IPS DF 6.9 (cell line): ENCODE data around the gene PANX3.

Experiments
- DNase-seq: peaks from one replicate; pipeline ENCODE4 v3.0.0-alpha.2; 2013; ENCODE audit warnings: low read depth, low spot score
- H3K27ac ChIP-seq: one replicate; pipeline ENCODE4 v1.5.1; 2013; ENCODE audit warnings: low read length, control low read depth
- H3K27me3 ChIP-seq: 2 replicates; pipeline ENCODE4 v1.6.1; 2013; ENCODE audit warnings: mild to moderate bottlenecking, low read length; ENCODE audit not compliant: control insufficient read depth, insufficient read depth
- H3K36me3 ChIP-seq: 2 replicates; pipeline ENCODE4 v1.6.1; 2013; ENCODE audit warnings: low read length; ENCODE audit not compliant: control insufficient read depth, insufficient read depth
- H3K4me1 ChIP-seq: 2 replicates; pipeline ENCODE4 v1.6.1; 2013; ENCODE audit warnings: low read length; ENCODE audit not compliant: control insufficient read depth, insufficient read depth
- H3K4me3 ChIP-seq: 2 replicates; pipeline ENCODE4 v1.5.1; 2013; ENCODE audit warnings: mild to moderate bottlenecking, low read length
- H3K9me3 ChIP-seq: 2 replicates; pipeline ENCODE4 v1.6.1; 2013; ENCODE audit warnings: low read length, inconsistent platforms; ENCODE audit not compliant: control insufficient read depth, insufficient read depth
- WGBS: extraction: QIAGEN DNeasy Blood & Tissue Kit; methylation state at CpG from one replicate; pipeline ENCODE4 v1.1.7; 2013; ENCODE audit warnings: mixed read lengths, missing lambda C conversion rate; ENCODE audit not compliant: insufficient read length, insufficient coverage; 5-methylcytosine and 5-hydroxymethylcytosine counted together

The PANX3 gene

GRCh38 chr11:124611064-124611463 lies at the start of gene PANX3:
Gene PANX3 (plus strand): TSS chr11:124611428. CDS start chr11:124611557, 129 bp downstream.
- Histone ChIP-seq H3K4me3 (no peak within 1 kb of the TSS), H3K9me3 (no peaks in the 10 kb centered on the region), H3K4me1 (no peaks in the 10 kb centered on the region), H3K27ac (no peak within 1 kb of the TSS), H3K36me3 (no peaks in the 10 kb centered on the region), H3K27me3 (no peaks in the 10 kb centered on the region)
- no CpG with 5 or more reads among the region's 5 CpGs for WGBS
- DNase-seq, result no peak

GRCh38 chr11:124569697-124570096 lies 41.5 kb upstream of the PANX3 start, which contains the start of gene OR8A1:
Gene OR8A1 (plus strand): TSS chr11:124569997. CDS start chr11:124570120, 123 bp downstream.
- no peaks in the 10 kb centered on the region for H3K4me1 ChIP-seq
- DNase-seq, result no peak
- no peaks in the 10 kb centered on the region for H3K27me3 ChIP-seq
- no peaks in the 10 kb centered on the region for H3K36me3 ChIP-seq
- H3K4me3 ChIP-seq, result no peak within 1 kb of the TSS
- H3K9me3 ChIP-seq, result no peaks in the 10 kb centered on the region
- H3K27ac ChIP-seq, result no peak within 1 kb of the TSS
- no CpG with 5 or more reads among the region's 4 CpGs for WGBS

GRCh38 chr11:124570160-124570559 lies 41.1 kb upstream of the PANX3 start:
- Histone ChIP-seq H3K9me3 (no peaks in the 10 kb centered on the region), H3K27ac (no peak overlapping the region), H3K4me1 (no peaks in the 10 kb centered on the region), H3K4me3 (no peak overlapping the region), H3K36me3 (no peaks in the 10 kb centered on the region), H3K27me3 (no peaks in the 10 kb centered on the region)
- DNase-seq, result no peak
- WGBS, result no CpG with 5 or more reads among the region's 7 CpGs

- Histone ChIP-seq H3K27me3 (no peaks in the 10 kb centered on the region), H3K36me3 (no peaks in the 10 kb centered on the region), H3K4me1 (no peaks in the 10 kb centered on the region), H3K27ac (no peak overlapping the region), H3K9me3 (no peaks in the 10 kb centered on the region), H3K4me3 (no peak overlapping the region)
- DNase-seq, result no peak
- no CpG with 5 or more reads among the region's 6 CpGs for WGBS
Measured at GRCh38 chr11:124577716-124578427, 33.4 kb upstream of the PANX3 start.

GRCh38 chr11:124578761-124579160 lies 32.5 kb upstream of the PANX3 start:
- Histone ChIP-seq H3K9me3 (no peaks in the 10 kb centered on the region), H3K27me3 (no peaks in the 10 kb centered on the region), H3K4me3 (no peak overlapping the region), H3K27ac (no peak overlapping the region), H3K36me3 (no peaks in the 10 kb centered on the region), H3K4me1 (no peaks in the 10 kb centered on the region)
- WGBS, result no CpG with 5 or more reads among the region's 4 CpGs
- DNase-seq, result no peak

GRCh38 chr11:124581817-124582216 lies 29.4 kb upstream of the PANX3 start:
- no peak overlapping the region for H3K4me3 ChIP-seq
- WGBS, result no CpG with 5 or more reads among the region's 6 CpGs
- no peaks in the 10 kb centered on the region for H3K36me3 ChIP-seq
- H3K27me3 ChIP-seq, result no peaks in the 10 kb centered on the region
- DNase-seq, result no peak
- H3K9me3 ChIP-seq, result no peaks in the 10 kb centered on the region
- H3K4me1 ChIP-seq, result no peaks in the 10 kb centered on the region
- no peak overlapping the region for H3K27ac ChIP-seq

- DNase-seq, result no peak
- Histone ChIP-seq H3K9me3 (no peaks in the 10 kb centered on the region), H3K4me1 (no peaks in the 10 kb centered on the region), H3K4me3 (no peak overlapping the region), H3K27me3 (no peaks in the 10 kb centered on the region), H3K36me3 (no peaks in the 10 kb centered on the region), H3K27ac (no peak overlapping the region)
- no CpG with 5 or more reads among the region's 2 CpGs for WGBS
Measured at GRCh38 chr11:124582565-124582964, 28.7 kb upstream of the PANX3 start.

- H3K27me3 ChIP-seq, result no peaks in the 10 kb centered on the region
- H3K9me3 ChIP-seq, result no peaks in the 10 kb centered on the region
- WGBS, result no CpG with 5 or more reads among the region's 8 CpGs
- no peak overlapping the region for H3K27ac ChIP-seq
- H3K36me3 ChIP-seq, result no peaks in the 10 kb centered on the region
- no peak for DNase-seq
- no peak overlapping the region for H3K4me3 ChIP-seq
- no peaks in the 10 kb centered on the region for H3K4me1 ChIP-seq
Measured at GRCh38 chr11:124583781-124584180, 27.4 kb upstream of the PANX3 start.

GRCh38 chr11:124584681-124585372 lies 26.4 kb upstream of the PANX3 start:
- no peak overlapping the region for H3K4me3 ChIP-seq
- no peaks in the 10 kb centered on the region for H3K27me3 ChIP-seq

GRCh38 chr11:124586238-124586860 lies 24.9 kb upstream of the PANX3 start:
- no CpG with 5 or more reads among the region's 3 CpGs for WGBS
- Histone ChIP-seq H3K4me3 (no peak overlapping the region), H3K27me3 (no peaks in the 10 kb centered on the region), H3K36me3 (no peaks in the 10 kb centered on the region), H3K27ac (no peak overlapping the region), H3K4me1 (no peaks in the 10 kb centered on the region), H3K9me3 (no peaks in the 10 kb centered on the region)
- DNase-seq, result peak; percentile 35

More at GRCh38 chr11:124584681-124585372, 26.4 kb upstream of the PANX3 start:
- Histone ChIP-seq H3K36me3 (no peaks in the 10 kb centered on the region), H3K4me1 (no peaks in the 10 kb centered on the region), H3K9me3 (no peaks in the 10 kb centered on the region), H3K27ac (no peak overlapping the region)
- DNase-seq, result no peak
- no CpG with 5 or more reads among the region's 4 CpGs for WGBS
